GM19438 (cell line): ENCODE results near the gene ENO3.

Experiments used
- ATAC-seq: cut with Tn5 transposase; IDR thresholded peaks from one replicate; pipeline ENCODE4 v1.9.1; 2021; ENCODE audit warnings: low read depth; ENCODE audit not compliant: unreplicated experiment

ENO3 gene

DNA sequence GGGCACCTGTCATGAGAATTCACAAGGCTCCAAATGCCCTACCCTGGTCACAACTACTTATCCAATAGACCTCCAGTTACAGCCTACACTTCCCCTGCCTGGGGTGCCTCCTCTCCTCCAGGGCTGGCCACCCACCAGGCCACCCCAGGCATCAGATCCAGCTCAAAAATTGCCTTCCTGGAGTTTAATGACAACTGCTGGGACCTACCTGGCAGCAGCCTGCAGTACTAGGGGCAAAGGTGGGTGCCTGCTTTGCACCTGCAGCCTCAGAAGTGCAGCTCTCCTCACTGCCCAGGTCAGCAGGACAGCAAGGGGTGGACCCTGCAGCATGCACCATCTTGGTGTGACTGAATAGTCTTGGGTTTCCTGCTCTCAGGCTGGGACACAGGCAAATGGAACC lies 15.3 kb upstream of the ENO3 start:
- no peak for ATAC-seq

DNA sequence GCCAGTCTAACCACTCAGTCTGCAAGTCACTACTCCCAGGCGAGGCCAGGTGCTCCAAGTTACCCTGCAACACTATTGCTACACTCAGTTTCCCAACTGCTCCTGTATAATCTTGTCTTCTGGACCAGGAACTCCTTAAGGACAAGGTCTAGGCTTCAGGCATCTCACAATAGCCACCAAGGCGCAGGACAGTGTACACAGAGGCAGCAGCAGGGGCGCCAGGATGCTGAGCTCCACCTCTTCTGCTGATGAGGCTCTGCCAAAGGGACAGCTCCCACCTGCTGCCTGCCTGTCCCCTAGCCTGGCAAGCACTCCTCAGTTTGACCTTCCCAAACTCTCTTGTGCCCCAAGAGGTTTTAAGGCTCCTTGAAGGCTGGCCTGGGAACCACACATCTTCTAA lies 14.5 kb upstream of the ENO3 start:
- no peak for ATAC-seq

DNA sequence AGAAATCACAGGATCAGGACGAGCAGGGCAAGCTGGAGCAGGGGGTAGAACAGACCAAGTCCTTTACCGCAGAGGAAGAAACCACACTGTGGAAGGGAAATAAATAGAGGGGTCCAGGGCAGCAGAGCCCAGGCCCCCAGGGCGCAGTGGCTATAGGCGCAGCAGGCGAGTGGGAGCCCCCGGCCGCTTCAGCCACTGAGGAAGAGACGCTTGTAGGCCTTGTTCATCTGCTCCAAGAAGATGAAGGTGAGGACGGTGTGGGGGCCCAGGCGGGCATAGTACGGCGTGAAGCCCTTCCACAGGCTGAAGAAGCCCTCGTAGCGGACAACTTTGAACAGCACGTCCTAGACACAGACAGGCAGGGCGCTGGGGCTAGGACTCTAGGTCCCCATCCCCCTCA lies 13.4 kb upstream of the ENO3 start:
- ATAC-seq = no peak

DNA sequence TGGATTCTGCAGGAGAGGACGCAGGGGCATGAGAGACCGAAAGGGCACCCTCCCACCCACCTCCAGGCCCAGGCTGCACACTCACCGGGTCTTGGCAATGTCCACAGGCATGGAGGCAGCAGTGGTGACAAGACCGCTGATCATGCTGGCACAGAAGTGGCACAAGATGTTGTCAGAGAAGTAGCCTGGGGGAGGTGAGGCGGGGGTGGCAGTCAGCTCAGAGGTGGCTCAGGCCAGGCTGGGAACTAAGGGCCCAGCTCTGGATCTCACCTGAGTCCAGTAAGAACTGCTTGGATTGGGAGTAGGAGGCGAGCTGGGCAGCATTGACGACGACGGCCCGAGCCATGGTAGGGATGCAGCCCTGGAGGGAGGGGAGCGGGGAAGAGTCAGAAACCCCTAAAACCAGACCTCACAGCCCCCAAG lies 12.8 kb upstream of the ENO3 start:
- no peak for ATAC-seq

DNA sequence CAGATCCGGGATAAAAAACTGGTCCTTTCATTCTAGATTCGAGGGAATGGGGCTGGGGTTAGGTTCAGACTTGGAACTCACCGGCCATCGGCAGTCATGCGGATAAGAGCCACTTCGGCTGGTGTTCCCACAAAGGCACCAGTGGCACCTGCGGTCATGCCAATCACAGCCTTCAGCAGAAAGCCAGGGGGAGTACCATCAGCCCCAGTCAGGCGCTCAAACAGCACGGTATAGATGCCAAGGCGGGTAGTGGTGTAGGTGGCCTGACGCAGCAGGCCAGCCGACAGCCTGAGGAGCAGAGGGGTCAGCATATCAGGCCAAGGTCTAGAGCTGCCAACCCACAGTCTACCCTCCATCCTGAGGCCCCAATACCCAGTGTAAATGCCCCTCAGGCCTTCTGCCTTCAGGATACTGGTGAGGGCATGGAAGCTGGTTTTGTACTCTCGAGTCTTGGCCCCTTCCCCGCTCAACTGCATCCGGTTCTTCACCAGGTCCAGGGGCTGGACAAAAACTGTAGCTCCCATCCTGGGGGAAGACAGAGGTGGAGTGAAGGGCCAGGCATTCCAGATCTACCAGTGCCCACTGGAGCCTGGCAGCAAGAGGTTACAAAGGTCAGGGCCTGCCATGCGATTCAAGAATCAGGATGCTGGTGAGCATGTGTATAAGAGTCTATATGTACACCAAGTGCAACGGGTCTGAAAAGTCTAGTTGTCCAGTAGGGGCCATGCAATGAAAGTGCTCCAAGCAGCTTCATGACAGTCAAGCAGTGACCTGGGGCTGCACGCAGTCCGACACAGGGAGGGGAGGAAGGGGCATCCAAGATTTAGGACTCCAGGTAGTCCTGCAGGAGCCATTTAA lies 12.0 kb upstream of the ENO3 start:
- ATAC-seq = no peak

DNA sequence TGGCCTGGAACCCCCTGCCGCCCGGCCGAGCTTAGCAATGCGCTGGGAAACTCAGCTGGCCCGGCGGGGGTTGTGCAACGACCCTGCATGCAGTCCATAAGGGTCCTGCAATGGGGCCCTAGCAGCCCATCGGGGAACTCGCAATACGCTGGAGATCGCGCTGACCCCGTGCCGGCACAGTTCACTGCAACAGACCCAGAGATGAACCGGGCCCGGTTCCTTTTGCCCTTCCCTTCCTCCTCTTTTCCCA lies 11.4 kb upstream of the ENO3 start:
- ATAC-seq = no peak

DNA sequence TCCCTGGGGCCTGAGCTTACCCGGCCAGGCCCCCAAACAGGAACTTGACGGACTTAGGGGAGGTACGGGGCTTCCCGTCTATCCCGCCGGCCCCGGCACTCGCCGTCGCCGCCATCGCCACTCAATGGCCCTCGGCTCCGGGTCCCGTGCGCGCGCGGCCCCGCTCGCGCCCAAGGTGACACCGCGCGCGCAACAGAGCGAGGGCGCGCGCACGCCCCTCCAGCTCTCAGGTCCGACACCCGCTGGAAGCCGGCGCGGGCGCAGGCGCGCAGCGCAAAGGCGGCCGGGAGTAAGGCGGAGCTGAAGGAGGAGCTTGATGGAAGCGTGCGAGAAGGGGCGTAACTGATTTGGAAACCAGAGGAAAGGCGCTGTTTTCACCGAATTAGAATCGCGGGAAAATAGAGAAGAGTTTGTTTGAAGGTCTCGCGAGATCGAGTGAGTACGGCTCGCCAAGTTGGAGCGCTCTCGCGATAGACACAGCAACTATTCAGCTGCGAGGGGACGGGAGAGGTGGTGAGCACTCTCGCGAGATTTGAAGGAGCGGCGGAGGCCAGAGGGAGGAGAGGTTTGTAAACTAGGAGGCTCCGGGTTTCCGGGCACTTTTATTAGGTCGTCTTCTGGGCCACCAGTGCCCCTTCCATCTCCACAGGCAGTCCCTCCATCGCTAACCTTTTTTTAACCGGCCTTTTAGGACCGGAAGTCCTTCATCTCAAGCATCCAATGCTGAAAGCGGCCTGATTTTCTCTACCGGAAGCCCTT lies 10.9 kb upstream of the ENO3 start, which contains the start of the genes RNF167 and SLC25A11:
Gene RNF167 (plus strand): TSS at position 473 of the 759 bp plus-strand sequence. CDS start 642 bp downstream, outside the sequence.
Gene SLC25A11 (minus strand): TSS at position 251 of the 759 bp plus-strand sequence. CDS start 136 bp downstream, at position 115.
- ATAC-seq = peak; percentile 67

DNA sequence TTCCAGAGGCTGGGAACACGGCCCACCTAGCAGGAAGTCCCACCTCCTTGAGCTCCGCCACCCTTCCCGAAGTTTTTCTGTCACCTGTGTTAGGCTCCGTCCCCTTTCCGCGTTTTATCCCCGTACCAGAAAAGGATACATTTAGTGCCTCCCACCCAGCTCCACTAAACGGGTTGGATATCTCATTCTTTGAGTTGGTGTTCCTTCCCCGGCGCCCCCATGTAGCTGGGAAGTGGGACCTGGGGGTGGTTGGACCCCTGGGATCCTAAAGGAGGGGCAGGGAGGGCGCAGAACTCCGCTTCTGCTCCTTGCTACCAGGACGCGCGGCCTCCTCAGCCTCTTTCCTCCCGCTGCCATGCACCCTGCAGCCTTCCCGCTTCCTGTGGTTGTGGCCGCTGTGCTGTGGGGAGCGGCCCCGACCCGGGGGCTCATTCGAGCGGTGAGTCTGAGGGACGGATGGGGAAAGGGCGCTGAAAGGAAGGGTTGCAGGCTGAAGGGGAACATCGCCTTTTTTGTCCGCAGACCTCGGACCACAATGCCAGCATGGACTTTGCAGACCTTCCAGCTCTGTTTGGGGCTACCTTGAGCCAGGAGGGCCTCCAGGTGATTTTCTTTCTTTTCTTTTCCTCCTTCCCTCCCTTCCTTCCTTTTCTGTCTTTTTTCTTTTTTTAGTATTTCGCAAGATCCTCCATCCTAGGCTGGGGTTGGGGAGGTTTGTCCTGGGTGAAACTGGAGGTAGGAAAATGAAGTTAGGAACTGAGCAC lies 10.2 kb upstream of the ENO3 start:
- ATAC-seq = no peak

DNA sequence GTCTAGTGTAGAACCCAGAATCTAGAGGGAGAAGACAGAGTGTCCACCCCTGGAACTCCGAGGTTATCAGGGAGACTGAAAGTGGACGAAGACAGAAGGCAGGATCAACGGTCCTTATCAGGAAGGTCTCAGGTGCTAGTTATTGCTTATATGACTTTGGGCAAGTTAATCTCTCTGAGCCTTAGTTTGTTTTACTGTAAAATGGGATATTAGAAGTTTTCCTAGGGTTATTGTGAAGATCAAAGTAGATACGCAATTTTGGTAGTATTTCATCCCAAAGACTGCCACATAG lies 9.7 kb upstream of the ENO3 start:
- no peak for ATAC-seq

DNA sequence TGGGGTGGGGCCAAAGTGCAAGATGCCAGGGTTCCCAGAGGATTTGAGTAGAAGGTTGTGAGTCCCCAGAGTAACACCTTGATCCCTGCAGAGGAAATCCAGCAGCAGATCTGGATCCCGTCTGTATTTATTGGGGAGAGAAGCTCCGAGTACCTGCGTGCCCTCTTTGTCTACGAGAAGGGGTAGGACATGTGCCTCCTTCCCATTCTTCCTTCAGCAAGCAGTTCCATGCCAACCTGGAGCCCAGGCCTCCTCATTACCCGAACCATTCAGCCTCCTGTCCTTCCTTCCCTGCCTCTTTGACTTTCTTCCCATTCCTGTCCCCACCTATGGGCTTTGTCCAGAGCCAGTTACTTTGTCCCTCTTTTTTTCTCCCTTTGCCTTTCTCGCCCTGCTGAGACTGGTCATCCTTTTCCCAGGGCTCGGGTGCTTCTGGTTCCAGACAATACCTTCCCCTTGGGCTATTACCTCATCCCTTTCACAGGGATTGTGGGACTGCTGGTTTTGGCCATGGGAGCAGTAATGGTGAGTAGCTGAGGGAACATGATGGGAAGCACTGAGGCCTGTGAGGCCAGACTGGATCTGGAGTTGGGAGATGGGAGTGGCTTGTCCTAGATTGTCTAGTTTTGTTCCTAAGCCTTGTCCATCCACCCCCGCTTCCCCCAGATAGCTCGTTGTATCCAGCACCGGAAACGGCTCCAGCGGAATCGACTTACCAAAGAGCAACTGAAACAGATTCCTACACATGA lies 8.0 kb upstream of the ENO3 start:
- ATAC-seq = no peak

DNA sequence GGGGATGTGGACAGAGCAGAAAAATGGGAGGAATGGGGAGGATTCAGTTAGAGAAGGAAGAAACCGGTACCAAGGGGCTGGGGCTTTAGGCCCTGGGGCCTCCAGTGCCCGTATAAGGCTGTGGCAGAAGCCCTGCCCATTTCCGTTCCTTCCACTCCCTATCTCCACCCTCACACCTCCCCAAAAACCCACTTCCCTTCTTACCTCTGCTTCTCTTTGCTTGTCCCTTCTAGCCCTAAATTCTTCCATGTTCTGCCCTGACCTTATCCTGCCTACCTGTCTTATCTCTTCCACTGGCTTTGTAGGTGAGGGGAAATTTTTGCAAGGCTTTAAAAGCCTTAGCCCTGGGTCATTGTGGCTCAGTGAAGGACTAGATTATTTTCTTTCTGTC lies 6.8 kb upstream of the ENO3 start:
- no peak for ATAC-seq

DNA sequence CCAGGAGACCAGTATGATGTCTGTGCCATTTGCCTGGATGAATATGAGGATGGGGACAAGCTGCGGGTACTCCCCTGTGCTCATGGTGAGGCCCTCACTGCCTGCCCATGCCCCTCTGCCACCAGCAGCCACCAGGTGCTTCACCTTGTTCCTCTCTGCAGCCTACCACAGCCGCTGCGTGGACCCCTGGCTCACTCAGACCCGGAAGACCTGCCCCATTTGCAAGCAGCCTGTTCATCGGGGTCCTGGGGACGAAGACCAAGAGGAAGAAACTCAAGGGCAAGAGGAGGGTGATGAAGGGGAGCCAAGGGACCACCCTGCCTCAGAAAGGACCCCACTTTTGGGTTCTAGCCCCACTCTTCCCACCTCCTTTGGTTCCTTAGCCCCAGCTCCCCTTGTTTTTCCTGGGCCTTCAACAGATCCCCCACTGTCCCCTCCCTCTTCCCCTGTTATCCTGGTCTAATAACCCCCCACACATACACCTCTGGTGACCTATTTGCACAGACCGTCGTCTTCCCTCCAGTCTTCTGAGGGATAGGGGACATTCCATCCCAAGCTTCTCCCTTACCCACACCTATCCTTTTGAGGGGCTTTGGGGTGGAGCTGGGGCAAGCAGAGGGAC lies 6.3 kb upstream of the ENO3 start:
- no peak for ATAC-seq

DNA sequence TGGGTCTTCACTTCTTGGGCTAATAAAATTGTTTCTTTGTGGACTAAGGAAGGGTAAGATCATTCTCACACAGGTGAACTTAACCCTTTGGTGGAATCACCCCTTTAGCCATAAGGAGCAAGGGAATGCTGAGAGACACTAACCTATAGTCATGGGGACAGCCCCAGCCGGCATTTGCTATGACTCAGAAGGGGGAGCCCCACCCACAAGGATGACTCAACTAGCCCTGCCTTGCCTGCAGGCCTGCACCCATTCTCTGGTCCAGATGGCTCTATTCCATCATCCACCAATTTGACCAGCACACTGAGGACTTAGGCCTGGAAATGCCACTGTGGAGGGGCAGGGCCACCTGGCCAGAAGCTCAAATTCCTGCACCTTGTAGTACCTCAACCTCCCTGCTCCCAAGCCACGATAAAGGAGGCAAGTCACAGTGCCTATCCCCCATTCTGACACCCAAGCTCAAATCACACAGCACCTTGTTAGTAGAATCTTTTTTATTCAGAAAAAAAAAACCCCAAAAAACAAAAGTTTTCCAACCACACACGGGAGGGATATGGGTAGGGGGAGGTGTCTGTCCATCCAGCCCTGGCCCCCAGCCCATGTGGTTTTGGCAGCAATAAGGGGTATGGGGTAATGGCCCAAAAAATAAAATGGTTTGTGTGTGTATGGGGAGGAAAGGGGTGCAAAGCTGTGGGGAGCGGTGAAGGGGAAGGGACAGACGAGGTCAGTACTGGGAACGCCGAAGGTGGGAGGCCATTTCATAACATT lies 5.6 kb upstream of the ENO3 start:
- no peak for ATAC-seq

DNA sequence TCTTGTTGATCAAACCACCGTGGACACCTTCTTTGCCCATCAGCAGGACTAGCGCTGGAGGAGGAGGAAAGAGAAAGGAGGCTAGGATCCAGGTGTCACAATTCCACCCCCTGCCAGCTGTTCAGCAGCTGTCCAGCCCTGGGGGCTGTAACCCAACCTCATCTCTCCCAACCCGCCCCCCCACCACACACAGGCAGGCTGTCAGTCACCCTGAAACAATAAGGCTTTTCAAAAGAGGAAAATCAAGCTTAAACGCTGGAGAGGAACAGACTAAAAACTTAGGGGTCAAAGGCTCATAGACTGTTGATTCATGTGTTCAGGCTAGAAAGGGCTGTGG lies 5.0 kb upstream of the ENO3 start:
- no peak for ATAC-seq

DNA sequence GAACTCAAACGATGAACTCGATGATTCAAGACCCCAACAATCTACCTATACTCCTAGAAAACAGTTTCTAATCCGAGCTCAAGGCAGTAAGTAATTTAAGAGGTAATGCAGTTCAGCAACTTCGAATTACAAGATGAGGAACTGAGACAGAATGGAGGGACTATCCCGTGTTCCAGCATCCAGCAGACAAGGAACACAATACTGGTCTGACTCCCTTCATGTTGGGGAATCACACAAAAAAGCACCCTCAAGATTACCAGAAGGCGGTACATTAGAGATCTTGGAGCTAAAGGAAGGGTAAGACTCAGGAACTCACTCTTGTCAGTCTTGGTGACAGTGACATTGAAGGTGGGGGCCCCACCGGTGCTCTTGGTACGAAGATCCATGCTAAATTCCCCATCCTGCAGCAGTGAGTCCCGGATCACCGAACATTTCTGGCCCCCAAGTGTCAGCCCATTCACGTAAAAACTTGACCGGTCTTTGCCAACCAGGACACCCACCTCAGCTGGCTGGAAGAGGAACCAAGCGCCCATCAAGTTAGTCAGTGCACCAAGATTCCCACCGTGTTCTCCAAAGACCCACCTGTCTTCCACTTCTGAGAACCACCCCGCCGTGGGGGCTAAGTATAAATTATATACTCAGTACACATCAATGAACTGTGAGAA lies 4.5 kb upstream of the ENO3 start:
- no peak for ATAC-seq

DNA sequence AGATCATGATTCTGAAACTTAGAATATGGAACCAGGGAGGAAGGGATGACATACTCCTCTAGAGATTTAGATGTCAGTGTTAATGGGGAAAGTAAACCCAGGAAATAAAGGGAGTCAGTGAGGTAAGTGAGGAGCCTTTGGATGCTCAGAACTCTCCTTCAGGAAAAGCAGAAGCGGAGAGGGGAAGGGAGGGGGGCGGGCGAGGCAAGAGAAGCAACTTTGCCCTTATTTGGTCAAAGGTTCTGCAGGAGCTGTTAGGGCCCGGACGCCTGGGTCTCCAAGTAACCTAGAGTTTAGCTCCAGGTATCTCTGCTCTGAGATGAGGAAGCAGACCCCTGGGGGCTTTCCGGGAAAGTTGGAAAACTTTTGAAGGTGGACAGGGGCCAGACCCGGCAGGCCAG lies 3.9 kb upstream of the ENO3 start:
- no peak for ATAC-seq

DNA sequence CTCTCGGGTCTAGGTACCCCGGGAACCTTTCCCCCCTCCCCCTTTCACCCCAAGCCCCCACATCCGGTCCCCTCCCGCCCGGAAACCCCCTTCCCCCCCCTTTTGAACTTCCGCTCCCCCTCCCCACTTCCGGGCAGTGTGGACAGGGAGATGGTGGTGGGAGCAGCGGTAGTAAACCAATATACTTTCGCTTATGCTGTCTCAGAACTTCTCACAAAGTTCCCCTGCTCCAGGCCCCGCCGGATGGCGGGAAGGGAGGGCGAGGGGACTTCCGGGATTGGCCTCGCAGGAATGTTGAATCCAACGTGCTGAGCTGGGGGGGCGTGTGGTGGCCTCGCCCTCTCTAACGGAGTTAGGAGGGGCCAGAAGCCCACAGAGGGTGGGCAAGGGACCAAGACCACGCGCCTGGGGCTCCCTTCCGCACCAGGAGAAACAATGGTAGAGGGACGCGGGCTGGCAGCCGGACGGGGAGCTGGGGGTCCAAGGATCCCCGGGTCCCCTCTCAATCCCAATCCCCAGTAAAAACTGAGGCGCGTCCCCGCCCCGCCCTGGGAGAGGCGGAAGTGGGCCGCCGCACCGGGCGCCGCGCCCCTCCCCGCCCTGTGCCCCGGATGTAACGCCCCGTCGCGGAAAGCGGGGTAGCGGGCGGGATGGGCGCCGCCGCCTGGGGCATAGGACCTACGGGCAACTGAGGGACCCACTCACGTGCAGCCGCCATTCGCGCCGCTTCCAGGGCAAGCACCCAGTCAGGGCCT lies 3.3 kb upstream of the ENO3 start:
- no peak for ATAC-seq

DNA sequence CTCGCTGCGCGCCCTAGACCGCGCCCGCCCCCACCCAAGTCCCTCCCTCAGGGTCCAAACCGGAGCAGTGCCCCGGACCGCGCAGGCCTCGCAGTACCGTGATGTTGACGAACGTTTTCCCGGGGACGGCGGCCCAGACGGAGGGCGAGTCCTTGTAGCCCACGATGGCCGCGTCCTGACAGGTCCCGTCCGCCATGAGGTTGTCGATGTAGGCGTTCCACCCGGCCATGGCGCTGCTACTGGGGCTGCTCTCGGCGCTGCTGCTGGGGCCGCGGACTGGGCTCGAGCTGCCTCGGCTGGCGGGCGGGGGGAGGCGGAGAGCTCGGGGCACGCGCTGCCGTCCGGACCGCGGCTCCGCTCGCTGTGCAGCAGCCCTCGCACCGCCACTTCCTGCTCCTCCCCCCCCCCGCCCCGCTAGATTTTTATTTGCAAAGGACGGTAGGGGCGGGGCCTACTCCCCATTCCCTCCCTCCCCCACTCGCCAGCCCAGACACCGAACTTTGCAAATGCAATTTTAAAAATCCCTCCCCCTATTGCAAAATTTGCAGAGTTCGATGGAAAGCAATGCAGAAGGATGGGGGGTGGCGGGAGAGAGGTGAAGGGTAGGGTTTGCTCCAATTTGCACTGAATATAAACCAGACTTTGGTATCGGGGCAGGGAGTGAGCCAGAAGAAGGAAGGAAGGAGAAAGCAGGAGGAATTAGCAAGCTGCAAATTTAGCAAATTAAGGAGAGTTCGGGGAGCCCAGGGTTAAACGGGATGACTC lies 2.6 kb upstream of the ENO3 start, which contains the start of gene PFN1:
Gene PFN1 (minus strand): TSS at position 365 of the 765 bp plus-strand sequence. CDS start 136 bp downstream, at position 229.
- no peak for ATAC-seq
